ENCODE results near the gene RPTOR. TPM values are rescaled to one million over a fixed set of nuclear protein-coding genes. Genes with fewer than 3 reads are reported as not detected.
"Not testable (repeated sequence)": the region's sequence is repeated elsewhere in the genome, so short reads cannot be mapped to it uniquely, and the experiment has no call there.

Gene RPTOR
- polyA plus RNA-seq, 1 experiment = 10.8 TPM

DNA sequence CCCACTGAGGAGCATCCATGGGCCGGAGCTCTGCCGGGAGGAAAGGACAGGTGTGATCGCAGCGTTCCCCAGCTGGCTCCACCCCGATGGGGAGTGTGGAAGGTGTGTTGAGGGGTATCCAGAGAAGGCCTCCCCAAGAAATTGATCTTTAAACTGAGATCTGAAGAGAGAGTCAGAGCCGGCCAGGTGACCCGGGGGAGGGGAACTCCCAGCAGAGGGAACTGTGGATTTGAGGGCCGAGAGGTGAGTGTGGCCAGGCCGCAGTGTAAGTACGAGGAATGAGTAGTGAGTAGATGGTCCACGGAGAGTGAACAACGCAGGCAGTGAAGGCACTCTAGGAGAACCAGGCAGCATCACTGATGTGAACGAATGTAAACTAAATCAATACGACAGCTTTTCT is 80.2 kb downstream of the RPTOR start:
- CTCF ChIA-PET = no interaction called here
- POLR2A ChIA-PET = no interaction called here

DNA sequence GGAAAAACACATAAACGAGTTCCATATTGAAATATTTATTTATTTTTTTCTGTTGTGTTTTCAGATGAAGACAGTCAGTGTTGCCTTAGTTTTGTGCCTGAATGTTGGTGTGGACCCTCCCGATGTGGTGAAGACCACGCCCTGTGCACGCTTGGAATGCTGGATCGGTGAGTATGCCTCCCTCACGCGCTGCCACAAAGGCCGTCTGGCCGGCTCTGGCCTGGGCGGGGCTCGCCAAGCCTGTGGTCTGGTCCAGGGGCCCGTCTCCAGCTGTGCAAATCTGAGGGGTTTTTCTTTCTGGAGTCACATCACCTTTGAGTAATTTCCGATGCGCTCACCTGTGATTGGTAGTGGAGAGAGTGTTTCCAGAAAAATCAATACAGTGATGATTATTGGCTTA is 81.0 kb downstream of the RPTOR start:
- TF ChIP-seq, protein P1, sequence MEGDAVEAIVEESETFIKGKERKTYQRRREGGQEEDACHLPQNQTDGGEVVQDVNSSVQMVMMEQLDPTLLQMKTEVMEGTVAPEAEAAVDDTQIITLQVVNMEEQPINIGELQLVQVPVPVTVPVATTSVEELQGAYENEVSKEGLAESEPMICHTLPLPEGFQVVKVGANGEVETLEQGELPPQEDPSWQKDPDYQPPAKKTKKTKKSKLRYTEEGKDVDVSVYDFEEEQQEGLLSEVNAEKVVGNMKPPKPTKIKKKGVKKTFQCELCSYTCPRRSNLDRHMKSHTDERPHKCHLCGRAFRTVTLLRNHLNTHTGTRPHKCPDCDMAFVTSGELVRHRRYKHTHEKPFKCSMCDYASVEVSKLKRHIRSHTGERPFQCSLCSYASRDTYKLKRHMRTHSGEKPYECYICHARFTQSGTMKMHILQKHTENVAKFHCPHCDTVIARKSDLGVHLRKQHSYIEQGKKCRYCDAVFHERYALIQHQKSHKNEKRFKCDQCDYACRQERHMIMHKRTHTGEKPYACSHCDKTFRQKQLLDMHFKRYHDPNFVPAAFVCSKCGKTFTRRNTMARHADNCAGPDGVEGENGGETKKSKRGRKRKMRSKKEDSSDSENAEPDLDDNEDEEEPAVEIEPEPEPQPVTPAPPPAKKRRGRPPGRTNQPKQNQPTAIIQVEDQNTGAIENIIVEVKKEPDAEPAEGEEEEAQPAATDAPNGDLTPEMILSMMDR (IDR thresholded peaks at IDR 0.05; ENCODE audit: insufficient read depth, low read depth, low read length) = no peak
- no peaks in the 10 kb centered on the region for H3K27me3 ChIP-seq (ENCODE audit: control insufficient read depth, insufficient read depth, low read length)
- no peak overlapping the region for H3K4me3 ChIP-seq (ENCODE audit: low read depth, low read length)
- no peak for DNase-seq (ENCODE audit: low read depth)
- peaks cover 1% of the 10 kb centered on the region for H3K36me3 ChIP-seq (ENCODE audit: control insufficient read depth, insufficient read depth, low read length)
- POLR2A ChIA-PET = no interaction called here
- CTCF ChIA-PET = no interaction called here

More for the DNA sequence above, 80.2 kb downstream of the RPTOR start:
- no peak for DNase-seq (ENCODE audit: low read depth)
- no peak overlapping the region for H3K4me3 ChIP-seq (ENCODE audit: low read depth, low read length)
- TF ChIP-seq, protein P1 (IDR thresholded peaks at IDR 0.05; ENCODE audit: insufficient read depth, low read depth, low read length) = no peak
- peaks cover 1% of the 10 kb centered on the region for H3K36me3 ChIP-seq (ENCODE audit: control insufficient read depth, insufficient read depth, low read length)
- no peaks in the 10 kb centered on the region for H3K27me3 ChIP-seq (ENCODE audit: control insufficient read depth, insufficient read depth, low read length)

DNA sequence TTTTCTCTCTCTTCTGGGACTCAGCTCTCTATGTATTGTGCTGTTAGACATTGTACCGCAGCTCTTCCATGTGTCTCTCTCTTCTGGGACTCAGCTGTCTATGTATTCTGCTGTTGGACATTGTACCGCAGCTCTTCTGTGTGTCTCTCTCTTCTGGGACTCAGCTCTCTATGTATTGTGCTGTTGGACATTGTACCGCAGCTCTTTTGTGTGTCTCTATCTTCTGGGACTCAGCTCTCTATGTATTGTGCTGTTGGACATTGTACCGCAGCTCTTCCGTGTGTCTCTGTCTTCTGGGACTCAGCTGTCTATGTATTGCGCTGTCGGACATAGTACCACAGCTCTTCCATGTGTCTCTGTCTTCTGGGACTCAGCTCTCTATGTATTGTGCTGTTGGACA is 84.2 kb downstream of the RPTOR start:
- H3K36me3 ChIP-seq (ENCODE audit: control insufficient read depth, insufficient read depth, low read length); POLR2A ChIA-PET; H3K4me3 ChIP-seq (ENCODE audit: low read depth, low read length); DNase-seq (ENCODE audit: low read depth); H3K27me3 ChIP-seq (ENCODE audit: control insufficient read depth, insufficient read depth, low read length): not testable (repeated sequence)
- CTCF ChIA-PET = interaction anchor here (0.8 to 1.3 kb wide), 2 partner anchors 53 to 330 kb away, joined by 3 to 4 read pairs; no protein-coding TSS in a partner anchor

DNA sequence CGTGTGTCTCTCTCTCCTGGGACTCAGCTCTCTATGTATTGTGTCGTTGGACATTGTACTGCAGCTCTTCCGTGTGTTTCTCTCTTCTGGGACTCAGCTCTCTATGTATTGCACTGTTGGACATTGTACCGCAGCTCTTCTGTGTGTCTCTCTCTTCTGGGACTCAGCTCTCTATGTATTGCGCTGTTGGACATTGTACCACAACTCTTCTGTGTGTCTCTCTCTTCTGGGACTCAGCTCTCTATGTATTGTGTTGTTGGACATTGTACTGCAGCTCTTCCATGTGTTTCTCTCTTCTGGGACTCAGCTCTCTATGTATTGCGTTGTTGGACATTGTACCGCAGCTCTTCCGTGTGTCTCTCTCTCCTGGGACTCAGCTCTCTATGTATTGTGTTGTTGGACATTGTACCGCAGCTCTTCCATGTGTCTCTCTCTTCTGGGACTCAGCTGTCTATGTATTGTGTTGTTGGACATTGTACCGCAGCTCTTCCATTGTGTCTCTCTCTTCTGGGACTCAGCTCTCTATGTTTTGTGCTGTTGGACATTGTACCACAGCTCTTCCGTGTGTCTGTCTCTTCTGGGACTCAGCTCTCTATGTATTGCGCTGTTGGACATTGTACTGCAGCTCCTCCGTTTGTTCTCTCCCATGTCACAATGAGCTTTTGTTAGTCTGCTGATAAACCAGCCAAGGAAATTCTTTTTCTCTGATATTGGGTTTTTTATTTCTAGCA is 84.8 kb downstream of the RPTOR start:
- no peak for DNase-seq (ENCODE audit: low read depth)
- TF ChIP-seq, protein P1 (IDR thresholded peaks at IDR 0.05; ENCODE audit: insufficient read depth, low read depth, low read length) = no peak
- no peaks in the 10 kb centered on the region for H3K27me3 ChIP-seq (ENCODE audit: control insufficient read depth, insufficient read depth, low read length)
- POLR2A ChIA-PET = no interaction called here
- CTCF ChIA-PET = interaction anchor here (0.8 to 1.3 kb wide), 3 partner anchors 14 to 329 kb away, joined by 3 to 4 read pairs (median 4); no protein-coding TSS in a partner anchor
- peaks cover 1% of the 10 kb centered on the region for H3K36me3 ChIP-seq (ENCODE audit: control insufficient read depth, insufficient read depth, low read length)
- H3K4me3 ChIP-seq (ENCODE audit: low read depth, low read length) = no peak overlapping the region

DNA sequence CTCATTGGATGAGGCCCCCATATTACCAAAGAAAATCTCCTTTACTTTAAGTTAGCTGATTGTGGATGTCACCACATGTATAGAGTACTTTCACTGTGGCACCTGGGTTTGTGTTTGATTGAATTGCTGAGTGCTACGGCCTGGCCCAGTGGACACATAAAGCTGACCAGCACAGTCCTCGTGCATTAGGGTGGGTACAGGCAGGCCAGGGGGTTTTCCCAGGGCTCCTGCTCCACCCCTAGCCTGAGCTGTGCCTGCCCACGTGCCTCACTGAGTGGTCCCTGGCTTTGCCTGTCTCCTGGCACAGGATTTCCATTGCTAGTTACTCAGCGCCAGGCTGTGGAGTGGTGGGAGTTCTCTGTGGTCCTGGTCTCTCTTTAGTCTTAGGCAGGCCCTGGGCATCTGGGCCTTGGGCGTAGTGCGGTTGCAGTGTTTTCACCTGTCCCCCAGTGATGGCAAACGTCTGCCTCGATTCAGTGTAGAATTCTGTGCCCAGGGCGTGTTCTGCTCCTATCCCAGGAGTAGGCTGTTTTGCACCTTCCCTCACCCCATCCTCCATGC is 86.0 kb downstream of the RPTOR start:
- CTCF ChIA-PET = interaction anchor here (1.2 kb wide), 1 partner anchor 12 kb away, joined by 4 read pairs; no protein-coding TSS in a partner anchor

More for the DNA sequence above, 86.0 kb downstream of the RPTOR start:
- TF ChIP-seq, protein P1 (IDR thresholded peaks at IDR 0.05; ENCODE audit: insufficient read depth, low read depth, low read length) = no peak
- Histone ChIP-seq H3K4me3 (ENCODE audit: low read depth, low read length) (no peak overlapping the region), H3K36me3 (ENCODE audit: control insufficient read depth, insufficient read depth, low read length) (peaks cover under 1% of the 10 kb centered on the region), H3K27me3 (ENCODE audit: control insufficient read depth, insufficient read depth, low read length) (no peaks in the 10 kb centered on the region)
- POLR2A ChIA-PET = no interaction called here
- no peak for DNase-seq (ENCODE audit: low read depth)

All from BJ (cell line).